Mucosa of rectum (tissue), 2 donors: Measurements from ENCODE around the gene LYPD3.
"Not testable (repeated sequence)": the region's sequence is repeated elsewhere in the genome, so short reads cannot be mapped to it uniquely, and the experiment has no call there.

Experiments used
- H3K27ac ChIP-seq, 2 donors: one replicate each; pipeline ENCODE4 v1.7.0; 2013; ENCODE audit warnings: inconsistent platforms in 2 of 2, low read depth in 2 of 2, low read length in 2 of 2
- H3K27me3 ChIP-seq, 2 donors: one replicate each; pipeline ENCODE4 v1.7.0; 2013; ENCODE audit warnings: low read length in 2 of 2; ENCODE audit not compliant: control insufficient read depth in 2 of 2, insufficient read depth in 2 of 2
- H3K36me3 ChIP-seq, 2 donors: one replicate each; pipeline ENCODE4 v1.7.0; 2013; ENCODE audit warnings: low read length in 2 of 2; ENCODE audit not compliant: control insufficient read depth in 2 of 2, insufficient read depth in 2 of 2
- H3K4me1 ChIP-seq, 2 donors: one replicate each; pipeline ENCODE4 v1.7.0; 2013; ENCODE audit warnings: low read length in 2 of 2, mild to moderate bottlenecking in 1 of 2; ENCODE audit not compliant: control insufficient read depth in 2 of 2, insufficient read depth in 2 of 2
- H3K4me3 ChIP-seq, 2 donors: one replicate each; pipeline ENCODE4 v1.7.0; 2013; ENCODE audit warnings: low read length in 2 of 2
- H3K9ac ChIP-seq, 2 donors: one replicate each; pipeline ENCODE4 v1.7.0; 2013; ENCODE audit warnings: low read length in 2 of 2, low read depth in 1 of 2, mild to moderate bottlenecking in 1 of 2
- H3K9me3 ChIP-seq, 2 donors: one replicate each; pipeline ENCODE4 v1.7.0; 2013; ENCODE audit warnings: low read length in 2 of 2; ENCODE audit not compliant: control insufficient read depth in 2 of 2
- donor health status: healthy.
- donor health status: Normal muscosa, but diverticular disease.

The LYPD3 gene

GRCh38 chr19:43439032-43439708 is 26.2 kb downstream of the LYPD3 start:
- Histone ChIP-seq H3K27ac (peak overlapping the region in 1 of 2 donors; percentile 56), H3K27me3 (no peaks in the 10 kb centered on the region), H3K9ac (no peak overlapping the region), H3K4me3 (no peak overlapping the region), H3K9me3 (no peaks in the 10 kb centered on the region), H3K36me3 (no peaks in the 10 kb centered on the region), H3K4me1 (peaks cover 5 to 9% of the 10 kb centered on the region in 2 donors)

- H3K9me3 ChIP-seq = no peaks in the 10 kb centered on the region
- H3K4me1 ChIP-seq = peaks cover 5 to 9% of the 10 kb centered on the region in 2 donors
- H3K27ac ChIP-seq = peak overlapping the region in 1 of 2 donors; percentile 56
- H3K9ac ChIP-seq = no peak overlapping the region
- no peak overlapping the region for H3K4me3 ChIP-seq
- no peaks in the 10 kb centered on the region for H3K27me3 ChIP-seq
- no peaks in the 10 kb centered on the region for H3K36me3 ChIP-seq
These were observed 26.9 kb downstream of the LYPD3 start for GRCh38 chr19:43438291-43439031.

DNA sequence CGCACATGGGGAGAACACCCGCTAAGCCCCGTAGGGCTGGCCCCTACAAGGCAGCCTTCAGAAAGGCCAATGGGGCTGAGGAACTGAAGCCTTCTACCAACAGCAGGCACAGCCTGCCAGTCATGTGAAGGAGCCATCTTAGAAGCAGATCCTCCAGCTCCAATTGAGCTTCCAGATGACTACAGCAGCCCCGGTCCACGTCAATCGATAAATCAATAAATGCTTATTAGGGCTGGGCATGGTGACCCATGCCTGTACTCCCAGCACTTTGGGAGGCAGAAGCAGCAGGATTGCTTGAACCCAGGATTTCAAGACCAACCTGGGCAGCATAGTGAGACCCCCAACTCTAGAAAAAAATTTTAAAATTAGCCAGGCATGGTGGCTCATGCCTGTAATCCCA is 27.7 kb downstream of the LYPD3 start:
- Histone ChIP-seq H3K27ac (no peak overlapping the region), H3K9ac (no peak overlapping the region), H3K4me3 (no peak overlapping the region)

DNA sequence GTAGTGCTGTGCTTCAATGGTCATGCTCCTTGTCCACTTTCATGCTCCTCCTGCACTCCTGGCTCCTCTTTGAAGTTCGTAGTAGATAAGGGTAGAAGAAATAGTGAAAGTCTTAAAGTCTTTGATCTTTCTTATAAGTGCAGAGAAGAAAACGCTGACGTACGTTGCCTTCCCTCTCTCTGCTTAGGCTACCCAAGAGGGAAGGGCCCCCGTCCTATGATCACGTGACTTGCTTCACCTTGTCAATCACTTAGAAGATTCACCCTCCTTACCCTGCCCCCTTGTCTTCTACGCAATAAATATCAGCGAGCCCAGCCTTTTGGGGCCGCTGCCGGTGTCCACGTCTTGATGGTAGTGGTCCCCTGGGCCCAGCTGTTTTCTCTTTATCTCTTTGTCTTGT is 28.1 kb downstream of the LYPD3 start:
- H3K36me3 ChIP-seq, H3K9me3 ChIP-seq, H3K27me3 ChIP-seq, H3K9ac ChIP-seq, H3K4me3 ChIP-seq, H3K27ac ChIP-seq: not testable (repeated sequence)
- H3K4me1 ChIP-seq = peaks cover 5 to 11% of the 10 kb centered on the region in 2 donors

More for the DNA sequence above, 27.7 kb downstream of the LYPD3 start:
- Histone ChIP-seq H3K9me3 (no peaks in the 10 kb centered on the region), H3K27me3 (no peaks in the 10 kb centered on the region), H3K36me3 (no peaks in the 10 kb centered on the region), H3K4me1 (peaks cover 5 to 9% of the 10 kb centered on the region in 2 donors)

DNA sequence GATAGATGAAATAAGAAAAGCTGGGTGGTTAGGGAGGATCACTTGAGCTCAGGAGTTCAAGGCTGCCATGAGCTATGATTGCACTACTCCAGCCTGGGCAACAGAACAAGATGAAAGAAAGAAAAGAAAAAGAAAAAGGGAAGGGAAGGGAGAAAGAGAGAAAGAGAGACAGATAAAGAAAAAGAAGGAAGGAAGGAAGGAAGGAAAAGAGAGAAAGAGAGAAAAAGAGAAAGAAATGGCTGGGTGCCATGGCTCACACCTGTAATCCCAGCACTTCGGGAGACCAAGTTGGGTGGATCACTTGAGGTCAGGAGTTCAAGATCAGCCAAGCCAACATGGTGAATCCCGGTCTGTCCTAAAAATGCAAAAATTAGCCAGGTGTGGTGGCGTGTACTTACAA is 29.6 kb downstream of the LYPD3 start:
- no peaks in the 10 kb centered on the region for H3K27me3 ChIP-seq
- no peak overlapping the region for H3K9ac ChIP-seq
- H3K36me3 ChIP-seq = no peaks in the 10 kb centered on the region
- no peak overlapping the region for H3K4me3 ChIP-seq
- peaks cover 5 to 11% of the 10 kb centered on the region in 2 donors for H3K4me1 ChIP-seq
- no peak overlapping the region for H3K27ac ChIP-seq
- no peaks in the 10 kb centered on the region for H3K9me3 ChIP-seq

DNA sequence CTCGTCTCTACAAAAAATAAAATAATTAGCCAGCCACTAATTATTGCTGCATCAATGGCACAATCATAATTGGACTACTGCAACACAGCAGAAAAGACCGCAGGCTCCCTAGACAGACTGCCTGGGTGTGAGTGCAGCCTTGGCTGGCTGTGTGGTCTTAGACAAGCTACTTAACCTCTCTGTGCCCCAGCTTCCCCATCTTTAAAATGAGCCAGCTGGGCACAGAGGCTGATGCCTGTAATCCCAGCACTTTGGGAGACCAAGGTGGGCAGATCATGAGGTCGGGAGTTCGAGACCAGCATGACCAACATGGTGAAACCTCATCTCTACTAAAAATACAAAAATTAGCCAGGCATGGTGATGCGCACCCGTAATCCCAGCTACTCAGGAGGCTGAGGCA is 31.7 kb downstream of the LYPD3 start:
- no peak overlapping the region for H3K27ac ChIP-seq
- peaks cover 11 to 12% of the 10 kb centered on the region in 2 donors for H3K4me1 ChIP-seq
- H3K27me3 ChIP-seq = no peaks in the 10 kb centered on the region
- H3K4me3 ChIP-seq = no peak overlapping the region
- H3K9me3 ChIP-seq = no peaks in the 10 kb centered on the region
- no peaks in the 10 kb centered on the region for H3K36me3 ChIP-seq
- H3K9ac ChIP-seq = no peak overlapping the region

- H3K4me3 ChIP-seq = no peak overlapping the region
- no peaks in the 10 kb centered on the region for H3K9me3 ChIP-seq
- H3K27me3 ChIP-seq = no peaks in the 10 kb centered on the region
- H3K27ac ChIP-seq = no peak overlapping the region
- H3K9ac ChIP-seq = no peak overlapping the region
- no peaks in the 10 kb centered on the region for H3K36me3 ChIP-seq
- H3K4me1 ChIP-seq = peaks cover 8 to 9% of the 10 kb centered on the region in 2 donors
These were observed 32.1 kb downstream of the LYPD3 start for GRCh38 chr19:43433358-43433673.

GRCh38 chr19:43430976-43431375 is 34.4 kb downstream of the LYPD3 start:
- no peak overlapping the region for H3K9ac ChIP-seq
- H3K9me3 ChIP-seq = no peaks in the 10 kb centered on the region
- H3K27ac ChIP-seq = no peak overlapping the region
- H3K4me3 ChIP-seq = no peak overlapping the region
- no peaks in the 10 kb centered on the region for H3K27me3 ChIP-seq
- no peaks in the 10 kb centered on the region for H3K36me3 ChIP-seq
- H3K4me1 ChIP-seq = peaks cover 12 to 20% of the 10 kb centered on the region in 2 donors

GRCh38 chr19:43430142-43430710 is 35.2 kb downstream of the LYPD3 start:
- Histone ChIP-seq H3K36me3 (no peaks in the 10 kb centered on the region), H3K4me1 (peaks cover 13 to 27% of the 10 kb centered on the region in 2 donors), H3K27me3 (no peaks in the 10 kb centered on the region), H3K9me3 (no peaks in the 10 kb centered on the region), H3K9ac (no peak overlapping the region), H3K27ac (peak overlapping the region; percentile 39 to 58), H3K4me3 (peak overlapping the region in 1 of 2 donors; percentile 13)

DNA sequence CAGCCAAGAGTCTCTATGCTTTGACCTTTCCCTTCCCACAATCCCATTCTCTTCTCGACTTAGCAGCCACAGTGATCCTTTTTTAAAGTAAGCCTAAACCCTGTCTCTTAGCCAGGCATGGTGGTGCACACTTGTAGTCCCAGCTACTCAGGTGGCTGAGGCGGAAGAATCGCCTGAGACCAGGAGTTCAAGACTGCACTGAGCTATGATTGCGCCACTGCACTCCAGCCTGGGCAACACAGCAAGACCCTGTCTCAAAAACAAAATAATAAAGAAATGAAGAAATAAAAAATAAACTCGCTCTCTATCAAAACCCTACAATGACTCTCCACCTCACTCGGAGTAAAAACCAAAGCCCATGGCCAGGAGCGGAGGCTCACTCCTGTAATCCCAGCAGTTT is 36.0 kb downstream of the LYPD3 start:
- Histone ChIP-seq H3K9ac (no peak overlapping the region), H3K27ac (peak overlapping the region in 1 of 2 donors; percentile 4), H3K27me3 (no peaks in the 10 kb centered on the region), H3K9me3 (no peaks in the 10 kb centered on the region), H3K4me1 (peaks cover 15 to 27% of the 10 kb centered on the region in 2 donors), H3K36me3 (no peaks in the 10 kb centered on the region), H3K4me3 (no peak overlapping the region)
